Fibroblast of skin of right quadriceps (primary cell): ENCODE data around the gene C1QTNF4.
A peak's percentile ranks its signal among the peaks of the same experiment; 100 is the strongest.
"Not testable (repeated sequence)": the region's sequence is repeated elsewhere in the genome, so short reads cannot be mapped to it uniquely, and the experiment has no call there.

Experiments used
- DNase-seq: peaks from one replicate; pipeline ENCODE4 v3.0.0-alpha.2; 2013

Gene C1QTNF4

GRCh38 chr11:47565340-47566148 lies 28.7 kb downstream of the C1QTNF4 start, which contains the start of gene PTPMT1:
TSS of gene PTPMT1 (plus strand) at chr11:47565599. CDS start at chr11:47565623, 24 bp downstream.
- DNase-seq, result peak; percentile 77

GRCh38 chr11:47564933-47565339 lies 29.3 kb downstream of the C1QTNF4 start:
- DNase-seq, result no peak

- not testable (repeated sequence) for DNase-seq
Measured at GRCh38 chr11:47564366-47564765, 29.8 kb downstream of the C1QTNF4 start.

DNA sequence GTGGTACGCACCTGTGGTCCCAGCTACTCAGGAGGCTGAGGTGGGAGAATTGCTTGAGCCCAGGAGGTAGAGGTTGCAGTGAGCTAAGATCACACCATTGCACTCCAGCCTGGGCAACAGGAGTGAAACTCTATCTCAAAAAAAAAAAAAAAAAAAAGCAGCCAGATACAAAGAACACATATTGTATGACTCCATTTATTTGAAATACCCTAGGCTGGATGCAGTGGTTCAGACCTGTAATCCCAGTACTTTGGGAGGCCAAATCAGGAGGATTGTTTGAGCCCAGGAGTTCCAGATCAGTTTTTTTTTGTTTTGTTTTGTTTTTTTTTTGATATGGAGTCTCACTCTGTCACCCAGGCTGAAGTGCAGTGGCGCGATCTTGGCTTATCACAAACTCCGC lies 31.8 kb downstream of the C1QTNF4 start:
- not testable (repeated sequence) for DNase-seq

- peak; percentile 59 for DNase-seq
Measured at GRCh38 chr11:47560426-47560825, 33.8 kb downstream of the C1QTNF4 start.

- no peak for DNase-seq
Measured at GRCh38 chr11:47558695-47559094, 35.5 kb downstream of the C1QTNF4 start.

DNA sequence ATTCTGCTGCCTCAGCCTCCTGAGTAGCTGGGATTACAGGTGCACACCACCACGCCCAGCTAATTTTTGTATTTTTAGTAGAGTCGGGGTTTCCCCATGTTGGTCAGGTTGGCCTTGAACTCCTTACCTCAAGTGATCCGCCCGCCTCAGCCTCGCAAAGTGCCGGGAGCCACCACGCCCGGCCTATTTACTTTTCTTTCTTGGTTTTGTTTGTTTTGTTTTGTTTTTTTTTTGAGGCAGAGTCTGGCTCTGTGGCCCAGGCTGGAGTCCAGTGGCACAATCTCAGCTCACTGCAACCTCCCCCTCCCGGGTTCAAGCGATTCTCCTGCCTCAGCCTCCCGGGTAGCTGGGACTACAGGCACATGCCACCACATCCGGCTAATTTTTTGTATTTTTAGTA lies 37.2 kb downstream of the C1QTNF4 start:
- DNase-seq, result not testable (repeated sequence)

DNA sequence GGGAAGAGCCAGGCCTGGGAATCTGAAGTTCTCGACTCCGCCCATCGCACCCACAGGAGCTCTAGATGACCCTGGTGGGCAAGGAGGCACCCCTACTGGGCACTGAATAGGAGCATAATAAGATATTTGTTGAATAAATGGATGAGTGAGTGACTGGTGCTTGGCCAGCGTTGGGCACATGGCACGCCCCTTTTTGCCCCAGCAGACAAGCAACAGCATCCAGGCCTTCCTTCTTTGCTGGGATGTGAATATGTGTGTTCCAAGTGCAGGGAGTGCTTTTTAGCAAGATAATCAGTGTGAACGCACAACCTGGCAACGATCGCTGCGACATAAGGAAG lies 40.8 kb downstream of the C1QTNF4 start:
- no peak for DNase-seq

DNA sequence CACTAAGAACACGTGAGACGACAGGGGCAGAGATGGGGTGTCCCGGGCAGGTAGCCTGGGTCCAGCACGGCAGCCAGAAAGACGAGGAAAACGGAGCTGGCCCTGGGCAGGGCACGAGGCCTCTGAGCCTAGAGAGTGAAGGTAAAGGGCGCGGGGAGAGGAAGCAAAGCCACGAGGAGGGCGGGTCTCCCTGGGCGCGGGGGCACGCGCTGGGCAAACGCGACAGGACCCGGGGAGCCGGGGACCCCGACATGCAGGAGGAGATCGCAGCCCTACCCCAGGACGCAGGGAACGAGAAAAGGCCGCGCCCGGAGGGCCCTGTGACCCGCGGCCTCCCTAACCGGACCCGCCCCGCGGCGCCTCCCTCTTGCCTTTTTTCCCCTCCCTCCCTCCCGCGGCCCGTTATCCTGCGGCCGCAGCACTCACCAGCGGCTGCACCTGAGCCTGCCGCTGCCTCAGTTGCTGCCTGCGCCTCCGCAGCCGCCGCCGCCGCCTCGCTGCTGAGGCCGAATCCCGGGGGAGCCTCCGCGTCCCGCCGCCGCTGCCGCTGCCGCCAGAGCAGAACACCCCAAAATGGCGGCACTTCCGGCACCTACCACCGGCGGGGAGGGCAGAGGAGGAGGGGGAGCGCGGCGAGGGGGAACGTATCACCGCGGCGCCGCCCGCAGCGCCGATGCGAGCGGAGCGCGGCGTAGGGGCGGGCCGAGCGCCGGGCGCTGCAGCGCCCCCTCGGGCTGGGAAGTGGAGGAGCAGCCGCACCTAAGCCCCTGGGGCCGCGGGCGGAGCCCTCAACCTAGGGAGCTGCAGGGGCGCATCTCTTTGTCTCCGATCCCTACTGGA lies 41.4 kb downstream of the C1QTNF4 start, which contains the start of gene CELF1:
TSS of gene CELF1 (minus strand) at position 567 of the 840 bp plus-strand sequence. CDS start 53,609 bp downstream, outside the sequence.
- DNase-seq, result peak; percentile 89

DNA sequence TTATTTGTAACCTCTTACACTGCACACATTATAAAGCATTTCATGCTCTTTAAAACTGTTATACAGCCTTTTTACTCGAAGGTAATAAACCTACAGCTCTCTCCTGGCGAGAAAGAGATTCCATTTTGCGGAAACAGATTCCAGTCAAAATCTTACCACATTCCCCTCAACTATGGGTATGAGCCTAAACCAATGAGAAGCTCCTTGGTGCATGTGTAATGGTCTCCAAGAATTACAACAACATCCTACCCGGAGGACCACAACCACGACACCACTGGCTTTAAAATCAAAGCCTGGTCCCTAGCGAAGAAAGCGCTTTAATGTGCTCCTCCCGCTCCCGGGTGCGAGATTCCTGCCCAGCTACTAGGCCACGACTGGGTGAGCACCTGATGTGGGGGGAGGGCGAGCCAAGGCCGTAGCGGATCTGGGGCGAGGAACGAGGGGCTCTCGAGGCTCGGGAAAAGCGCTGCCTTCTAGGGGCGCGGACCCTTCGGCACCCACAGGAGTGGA lies 42.1 kb downstream of the C1QTNF4 start:
- peak; percentile 50 for DNase-seq

DNA sequence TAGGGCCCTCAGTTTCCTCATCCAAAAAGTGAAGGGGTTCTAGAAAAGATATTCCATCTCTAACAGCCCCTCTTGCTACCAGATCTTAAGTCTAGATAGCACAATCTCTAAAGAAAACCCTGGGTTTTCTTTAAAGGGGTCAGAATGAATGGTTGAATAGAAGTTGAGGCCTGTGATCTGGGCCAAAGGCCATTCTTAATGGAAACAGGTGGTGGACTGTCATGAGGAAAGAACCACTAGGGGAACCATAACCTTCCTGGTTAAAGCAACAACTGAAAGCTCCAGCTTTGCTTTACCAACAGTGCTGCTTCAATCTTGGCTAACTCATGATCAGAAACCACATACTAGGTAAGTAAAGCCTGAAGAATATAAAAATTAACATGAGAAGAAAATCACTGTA lies 43.1 kb downstream of the C1QTNF4 start:
- no peak for DNase-seq

DNA sequence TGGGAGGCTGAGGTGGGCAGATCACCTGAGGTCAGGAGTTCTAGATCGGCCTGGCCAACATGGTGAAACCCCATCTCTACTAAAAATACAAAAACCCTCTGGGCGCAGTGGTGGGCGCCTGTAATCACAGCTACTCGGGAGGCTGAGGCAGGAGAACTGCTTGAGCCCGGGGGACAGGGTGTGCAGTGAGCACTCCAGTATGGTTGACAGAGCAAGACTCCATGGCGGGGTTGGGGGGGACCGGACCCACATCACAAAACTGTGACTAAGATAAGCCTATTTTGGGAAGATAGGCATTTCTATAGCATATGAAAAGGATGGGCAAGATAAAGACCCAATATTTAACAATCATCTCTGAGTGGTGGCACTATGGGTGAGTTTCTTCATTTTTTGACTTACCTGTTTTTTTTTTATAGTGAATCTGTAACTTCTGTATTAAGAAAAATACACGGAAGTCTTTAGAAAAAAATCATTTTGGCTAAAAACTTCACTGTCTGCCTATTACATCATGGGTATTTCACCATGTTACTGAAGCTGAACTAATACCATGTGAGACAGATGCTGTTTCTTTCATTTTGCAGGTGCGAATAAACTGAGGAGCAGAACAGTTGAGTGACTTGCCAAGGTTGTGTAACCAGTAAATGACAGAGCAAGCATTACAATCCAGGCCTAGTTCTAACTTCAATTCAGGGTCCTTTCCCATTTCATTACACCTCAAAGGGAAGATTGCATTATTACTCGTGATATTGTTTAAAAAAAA lies 43.7 kb downstream of the C1QTNF4 start:
- no peak for DNase-seq

DNA sequence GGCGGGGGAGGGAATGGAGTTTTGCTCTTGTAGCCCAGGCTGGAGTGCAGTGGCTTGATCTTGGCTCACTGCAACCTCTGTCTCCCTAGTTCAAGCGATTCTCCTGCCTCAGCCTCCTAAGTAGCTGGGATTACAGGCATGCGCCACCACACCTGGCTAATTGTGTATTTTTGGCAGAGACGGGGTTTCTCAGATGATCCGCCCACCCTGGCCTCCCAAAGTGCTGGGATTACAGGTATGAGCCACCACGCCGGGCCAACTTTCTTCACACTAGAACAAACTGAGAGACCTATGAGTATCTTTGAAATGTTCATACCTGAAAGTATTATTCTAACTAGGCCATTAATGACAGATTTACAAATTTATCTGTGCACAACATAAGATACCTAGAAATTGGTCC lies 47.9 kb downstream of the C1QTNF4 start:
- DNase-seq, result not testable (repeated sequence)

DNA sequence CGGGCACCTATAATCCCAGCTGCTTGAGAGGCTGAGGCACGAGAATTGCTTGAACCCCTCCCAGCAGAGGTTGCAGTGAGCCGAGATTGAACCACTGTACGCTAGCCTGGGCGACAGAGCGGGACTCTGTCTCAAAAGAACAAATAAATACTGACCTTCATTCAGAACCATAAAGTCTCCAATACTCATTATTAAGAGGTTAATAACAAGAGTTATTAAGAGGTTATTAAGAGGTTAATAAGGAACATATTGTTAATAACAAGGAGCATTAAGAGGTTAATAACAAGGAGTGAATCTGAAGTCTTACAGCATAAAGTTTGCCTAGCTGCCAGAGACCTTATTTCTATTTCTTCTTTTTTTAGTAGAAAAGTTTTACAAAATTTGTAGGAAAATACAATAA lies 48.9 kb downstream of the C1QTNF4 start:
- DNase-seq, result no peak

GRCh38 chr11:47541070-47541469 lies 53.1 kb downstream of the C1QTNF4 start:
- DNase-seq, result no peak

GRCh38 chr11:47539681-47540039 lies 54.6 kb downstream of the C1QTNF4 start:
- no peak for DNase-seq
